Measurements from ENCODE around the gene SLC2A13. TPM values are rescaled to one million over a fixed set of nuclear protein-coding genes. Genes with fewer than 3 reads are reported as not detected.
A peak's percentile ranks its signal among the peaks of the same experiment; 100 is the strongest.

SLC2A13 gene
- total and polyA plus RNA-seq, 10 of the 15 experiments (the other 5 are each of a cell fraction or from before 2014, with no cell fraction given), result 0.05 to 3.7 (median 0.25) TPM

GRCh38 chr12:40152783-40153383 is 47.0 kb upstream of the SLC2A13 start:
- H3K9ac ChIP-seq (ENCODE audit: control insufficient read depth, insufficient read depth, low read length), result no peak overlapping the region
- no peaks in the 10 kb centered on the region for H3K9me3 ChIP-seq (replicated peaks; ENCODE audit: control insufficient read depth, insufficient read depth, low read length)
- no peaks in the 10 kb centered on the region for H3K4me1 ChIP-seq (ENCODE audit: control insufficient read depth, insufficient read depth, low read length)
- ATAC-seq (peak; percentile 78), FAIRE-seq (peak; percentile 72), DNase-seq (ENCODE audit: low read depth, low spot score) (no peak)
- WGBS (ENCODE audit: insufficient coverage, insufficient replicate concordance, low lambda C conversion rate, missing lambda C conversion rate), result 47% methylated on average over 4 of the region's 4 CpGs
- H3K27ac ChIP-seq (ENCODE audit: control insufficient read depth, insufficient read depth), result no peak overlapping the region
- no peaks in the 10 kb centered on the region for H3K79me2 ChIP-seq (ENCODE audit: control insufficient read depth, insufficient read depth, low read length)
- BruUV-seq (replicated peaks), result no TSS peak
- RAD21 ChIA-PET (ENCODE audit: unreplicated experiment), result interaction anchor here (0.8 to 8.7 kb wide), 8 partner anchors 9 to 161 kb away, joined by 3 to 72 read pairs (median 4); partner anchors contain the start of gene LRRK2
- no peaks in the 10 kb centered on the region; the same call in 1 of the 2 replicates for H4K20me1 ChIP-seq (ENCODE audit: control insufficient read depth, insufficient read depth)
- in situ Hi-C loops (cut with MboI), result loop anchor here (5.0 kb wide), 1 partner anchor 159 kb away; no protein-coding TSS in a partner anchor
- intact Hi-C loops (cut with micrococcal nuclease; ENCODE audit: unreplicated experiment), result loop anchor here (1.0 to 5.0 kb wide), 3 partner anchors 73 to 224 kb away; no protein-coding TSS in a partner anchor
- no peak overlapping the region for H3K4me2 ChIP-seq (ENCODE audit: control insufficient read depth, insufficient read depth)
- H3K36me3 ChIP-seq (ENCODE audit: control insufficient read depth in 2 of 2, insufficient read depth in 2 of 2, low read length in 1 of 2), result no peaks in the 10 kb centered on the region
- H3K4me3 ChIP-seq, result no peak overlapping the region
- POLR2A ChIA-PET, result no interaction called here
- H3K27me3 ChIP-seq (replicated peaks in 1 of 2; ENCODE audit: control insufficient read depth in 2 of 2, insufficient read depth in 2 of 2, low read length in 1 of 2), result no peaks in the 10 kb centered on the region
- H2AFZ ChIP-seq (ENCODE audit: control insufficient read depth, low read depth, low read length), result no peak overlapping the region
- SMC1A ChIA-PET (ENCODE audit: uncharacterized antibody, unreplicated experiment), result interaction anchor here (0.7 to 7.0 kb wide), 18 partner anchors 14 to 221 kb away, joined by 3 to 66 read pairs (median 4); partner anchors contain the start of gene LRRK2
- CTCF ChIA-PET, result interaction anchor here (0.8 to 3.7 kb wide), 12 partner anchors 9 to 173 kb away, joined by 3 to 15 read pairs (median 6); no protein-coding TSS in a partner anchor
- TF ChIP-seq, protein P1, sequence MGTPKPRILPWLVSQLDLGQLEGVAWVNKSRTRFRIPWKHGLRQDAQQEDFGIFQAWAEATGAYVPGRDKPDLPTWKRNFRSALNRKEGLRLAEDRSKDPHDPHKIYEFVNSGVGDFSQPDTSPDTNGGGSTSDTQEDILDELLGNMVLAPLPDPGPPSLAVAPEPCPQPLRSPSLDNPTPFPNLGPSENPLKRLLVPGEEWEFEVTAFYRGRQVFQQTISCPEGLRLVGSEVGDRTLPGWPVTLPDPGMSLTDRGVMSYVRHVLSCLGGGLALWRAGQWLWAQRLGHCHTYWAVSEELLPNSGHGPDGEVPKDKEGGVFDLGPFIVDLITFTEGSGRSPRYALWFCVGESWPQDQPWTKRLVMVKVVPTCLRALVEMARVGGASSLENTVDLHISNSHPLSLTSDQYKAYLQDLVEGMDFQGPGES (IDR thresholded peaks at IDR 0.05), result no peak
- TF ChIP-seq KAT2A (conservative IDR thresholded peaks at IDR 0.05; ENCODE audit: control insufficient read depth, low read depth, low read length) (no peak), PML (IDR thresholded peaks at IDR 0.05; ENCODE audit: low read length) (no peak), STAT3 (IDR thresholded peaks at IDR 0.05; ENCODE audit: low read depth, low read length) (no peak), TBL1XR1 (IDR thresholded peaks at IDR 0.05; ENCODE audit: low read depth, low read length) (no peak), RAD51 (IDR thresholded peaks at IDR 0.05) (0 out of 2 replicates have a peak, but pooled peaks have one; percentile 12), YBX1 (IDR thresholded peaks at IDR 0.05) (no peak), SPI1 (IDR thresholded peaks at IDR 0.05; ENCODE audit: borderline replicate concordance, insufficient read depth, low read depth, low read length) (no peak), BRCA1 (IDR thresholded peaks at IDR 0.05; ENCODE audit: low read depth, low read length) (no peak), SMARCA5 (IDR thresholded peaks at IDR 0.05) (0 out of 2 replicates have a peak, but pooled peaks have one; percentile 40), MTA3 (IDR thresholded peaks at IDR 0.05; ENCODE audit: borderline replicate concordance, low read length) (no peak), MEF2A (IDR thresholded peaks at IDR 0.05; ENCODE audit: insufficient read depth, low read depth, low read length) (no peak), FOS (IDR thresholded peaks at IDR 0.05; ENCODE audit: borderline replicate concordance, extremely low read depth, insufficient read length) (no peak), BCL11A (IDR thresholded peaks at IDR 0.05; ENCODE audit: low read depth, low read length) (no peak), IKZF2 (IDR thresholded peaks at IDR 0.05) (no peak), FOXM1 (IDR thresholded peaks at IDR 0.05; ENCODE audit: low read depth, low read length) (0 out of 2 replicates have a peak, but pooled peaks have one; percentile 35), HDGF (IDR thresholded peaks at IDR 0.05) (no peak)
- TF ChIP-seq, protein P2, sequence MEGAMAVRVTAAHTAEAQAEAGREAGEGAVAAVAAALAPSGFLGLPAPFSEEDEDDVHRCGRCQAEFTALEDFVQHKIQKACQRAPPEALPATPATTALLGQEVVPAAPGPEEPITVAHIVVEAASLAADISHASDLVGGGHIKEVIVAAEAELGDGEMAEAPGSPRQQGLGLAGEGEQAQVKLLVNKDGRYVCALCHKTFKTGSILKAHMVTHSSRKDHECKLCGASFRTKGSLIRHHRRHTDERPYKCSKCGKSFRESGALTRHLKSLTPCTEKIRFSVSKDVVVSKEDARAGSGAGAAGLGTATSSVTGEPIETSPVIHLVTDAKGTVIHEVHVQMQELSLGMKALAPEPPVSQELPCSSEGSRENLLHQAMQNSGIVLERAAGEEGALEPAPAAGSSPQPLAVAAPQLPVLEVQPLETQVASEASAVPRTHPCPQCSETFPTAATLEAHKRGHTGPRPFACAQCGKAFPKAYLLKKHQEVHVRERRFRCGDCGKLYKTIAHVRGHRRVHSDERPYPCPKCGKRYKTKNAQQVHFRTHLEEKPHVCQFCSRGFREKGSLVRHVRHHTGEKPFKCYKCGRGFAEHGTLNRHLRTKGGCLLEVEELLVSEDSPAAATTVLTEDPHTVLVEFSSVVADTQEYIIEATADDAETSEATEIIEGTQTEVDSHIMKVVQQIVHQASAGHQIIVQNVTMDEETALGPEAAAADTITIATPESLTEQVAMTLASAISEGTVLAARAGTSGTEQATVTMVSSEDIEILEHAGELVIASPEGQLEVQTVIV (IDR thresholded peaks at IDR 0.05; ENCODE audit: borderline replicate concordance, partially characterized antibody), result no peak
- TF ChIP-seq, protein P3, sequence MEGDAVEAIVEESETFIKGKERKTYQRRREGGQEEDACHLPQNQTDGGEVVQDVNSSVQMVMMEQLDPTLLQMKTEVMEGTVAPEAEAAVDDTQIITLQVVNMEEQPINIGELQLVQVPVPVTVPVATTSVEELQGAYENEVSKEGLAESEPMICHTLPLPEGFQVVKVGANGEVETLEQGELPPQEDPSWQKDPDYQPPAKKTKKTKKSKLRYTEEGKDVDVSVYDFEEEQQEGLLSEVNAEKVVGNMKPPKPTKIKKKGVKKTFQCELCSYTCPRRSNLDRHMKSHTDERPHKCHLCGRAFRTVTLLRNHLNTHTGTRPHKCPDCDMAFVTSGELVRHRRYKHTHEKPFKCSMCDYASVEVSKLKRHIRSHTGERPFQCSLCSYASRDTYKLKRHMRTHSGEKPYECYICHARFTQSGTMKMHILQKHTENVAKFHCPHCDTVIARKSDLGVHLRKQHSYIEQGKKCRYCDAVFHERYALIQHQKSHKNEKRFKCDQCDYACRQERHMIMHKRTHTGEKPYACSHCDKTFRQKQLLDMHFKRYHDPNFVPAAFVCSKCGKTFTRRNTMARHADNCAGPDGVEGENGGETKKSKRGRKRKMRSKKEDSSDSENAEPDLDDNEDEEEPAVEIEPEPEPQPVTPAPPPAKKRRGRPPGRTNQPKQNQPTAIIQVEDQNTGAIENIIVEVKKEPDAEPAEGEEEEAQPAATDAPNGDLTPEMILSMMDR (IDR thresholded peaks at IDR 0.05 in 2 of 3, conservative IDR thresholded peaks at IDR 0.05 in 1 of 3; ENCODE audit: control insufficient read depth in 2 of 3, extremely low read depth in 1 of 3, insufficient read depth in 1 of 3, low read depth in 3 of 3, low read length in 3 of 3), result peak; percentile 50 to 69 (median 66); a peak in 5 of 6 replicates

All from GM12878 (cell line).